ENCODE data around the gene TNIP2. TPM values are rescaled to one million over a fixed set of nuclear protein-coding genes. Genes with fewer than 3 reads are reported as not detected.

TNIP2 gene
- total RNA-seq, 1 experiment from 2014 or later = 56.5 TPM

- no peaks in the 10 kb centered on the region for H3K9me3 ChIP-seq (ENCODE audit: low read length)
- no peaks in the 10 kb centered on the region for H3K4me1 ChIP-seq (ENCODE audit: insufficient read depth, low read length)
- no peaks in the 10 kb centered on the region for H3K79me2 ChIP-seq (ENCODE audit: low read length)
- ATAC-seq (no peak), DNase-seq (no peak)
- no peaks in the 10 kb centered on the region for H3F3A ChIP-seq (ENCODE audit: low read length, unreplicated experiment)
- ChIA-PET POLR2A (ENCODE audit: unreplicated experiment) (no interaction called here), CTCF (no interaction called here)
- intact Hi-C loops (cut with micrococcal nuclease) = no loop called here
- no peak overlapping the region for H3K9ac ChIP-seq (ENCODE audit: low read length)
- no TSS peak for BruUV-seq (replicated peaks)
- H4K20me1 ChIP-seq (ENCODE audit: low read length) = no peaks in the 10 kb centered on the region
- H3K4me2 ChIP-seq (ENCODE audit: low read length) = no peak overlapping the region
- H2AFZ ChIP-seq (ENCODE audit: low read length) = no peak overlapping the region
- peaks cover 3% of the 10 kb centered on the region; the same call in 1 of the 2 replicates for H3K36me3 ChIP-seq (ENCODE audit: low read depth, low read length)
- no peak overlapping the region for H3K27ac ChIP-seq (ENCODE audit: low read length)
- TF ChIP-seq, protein P1, sequence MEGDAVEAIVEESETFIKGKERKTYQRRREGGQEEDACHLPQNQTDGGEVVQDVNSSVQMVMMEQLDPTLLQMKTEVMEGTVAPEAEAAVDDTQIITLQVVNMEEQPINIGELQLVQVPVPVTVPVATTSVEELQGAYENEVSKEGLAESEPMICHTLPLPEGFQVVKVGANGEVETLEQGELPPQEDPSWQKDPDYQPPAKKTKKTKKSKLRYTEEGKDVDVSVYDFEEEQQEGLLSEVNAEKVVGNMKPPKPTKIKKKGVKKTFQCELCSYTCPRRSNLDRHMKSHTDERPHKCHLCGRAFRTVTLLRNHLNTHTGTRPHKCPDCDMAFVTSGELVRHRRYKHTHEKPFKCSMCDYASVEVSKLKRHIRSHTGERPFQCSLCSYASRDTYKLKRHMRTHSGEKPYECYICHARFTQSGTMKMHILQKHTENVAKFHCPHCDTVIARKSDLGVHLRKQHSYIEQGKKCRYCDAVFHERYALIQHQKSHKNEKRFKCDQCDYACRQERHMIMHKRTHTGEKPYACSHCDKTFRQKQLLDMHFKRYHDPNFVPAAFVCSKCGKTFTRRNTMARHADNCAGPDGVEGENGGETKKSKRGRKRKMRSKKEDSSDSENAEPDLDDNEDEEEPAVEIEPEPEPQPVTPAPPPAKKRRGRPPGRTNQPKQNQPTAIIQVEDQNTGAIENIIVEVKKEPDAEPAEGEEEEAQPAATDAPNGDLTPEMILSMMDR (conservative IDR thresholded peaks at IDR 0.05; ENCODE audit: low read depth, low read length) = no peak
- TF ChIP-seq EZH2phosphoT487 (IDR thresholded peaks at IDR 0.05; ENCODE audit: borderline replicate concordance, low read length) (no peak), EZH2 (IDR thresholded peaks at IDR 0.05; ENCODE audit: low read length, unreplicated experiment) (no peak)
- H3K9me2 ChIP-seq (replicated peaks; ENCODE audit: low read length) = no peaks in the 10 kb centered on the region
- no peak overlapping the region for H3K4me3 ChIP-seq (ENCODE audit: low read length)
- H3K27me3 ChIP-seq (ENCODE audit: low read length) = no peaks in the 10 kb centered on the region
Observed at GRCh38 chr4:2721586-2721985, 34.5 kb downstream of the TNIP2 start.

GRCh38 chr4:2716236-2716635, 39.9 kb downstream of the TNIP2 start:
- no peak overlapping the region for H3K4me3 ChIP-seq (ENCODE audit: low read length)
- no peak overlapping the region for H3K9ac ChIP-seq (ENCODE audit: low read length)
- peaks cover 3% of the 10 kb centered on the region; the same call in 1 of the 2 replicates for H3K36me3 ChIP-seq (ENCODE audit: low read depth, low read length)
- intact Hi-C loops (cut with micrococcal nuclease) = no loop called here
- BruUV-seq (replicated peaks) = no TSS peak
- H3K4me1 ChIP-seq (ENCODE audit: insufficient read depth, low read length) = no peaks in the 10 kb centered on the region
- H3K9me3 ChIP-seq (ENCODE audit: low read length) = no peaks in the 10 kb centered on the region
- no peak overlapping the region for H2AFZ ChIP-seq (ENCODE audit: low read length)
- H3K27ac ChIP-seq (ENCODE audit: low read length) = no peak overlapping the region
- H3K4me2 ChIP-seq (ENCODE audit: low read length) = no peak overlapping the region
- ATAC-seq (no peak), DNase-seq (no peak)
- no peaks in the 10 kb centered on the region for H3F3A ChIP-seq (ENCODE audit: low read length, unreplicated experiment)
- H4K20me1 ChIP-seq (ENCODE audit: low read length) = no peaks in the 10 kb centered on the region
- CTCF ChIA-PET = no interaction called here
- no peaks in the 10 kb centered on the region for H3K9me2 ChIP-seq (replicated peaks; ENCODE audit: low read length)
- no peaks in the 10 kb centered on the region for H3K27me3 ChIP-seq (ENCODE audit: low read length)
- no peaks in the 10 kb centered on the region for H3K79me2 ChIP-seq (ENCODE audit: low read length)
- POLR2A ChIA-PET (ENCODE audit: unreplicated experiment) = no interaction called here
- TF ChIP-seq EZH2 (IDR thresholded peaks at IDR 0.05; ENCODE audit: low read length, unreplicated experiment) = no peak
- no peak for TF ChIP-seq EZH2phosphoT487 (IDR thresholded peaks at IDR 0.05; ENCODE audit: borderline replicate concordance, low read length)
- TF ChIP-seq, protein P1 (conservative IDR thresholded peaks at IDR 0.05; ENCODE audit: low read depth, low read length) = no peak

- Histone ChIP-seq H3K27ac (ENCODE audit: low read length) (no peak overlapping the region), H3K79me2 (ENCODE audit: low read length) (no peaks in the 10 kb centered on the region), H3K9me2 (replicated peaks; ENCODE audit: low read length) (no peaks in the 10 kb centered on the region), H3K4me1 (ENCODE audit: insufficient read depth, low read length) (no peaks in the 10 kb centered on the region), H3K36me3 (ENCODE audit: low read depth, low read length) (peaks cover 3% of the 10 kb centered on the region; the same call in 1 of the 2 replicates), H3K9me3 (ENCODE audit: low read length) (no peaks in the 10 kb centered on the region), H3K27me3 (ENCODE audit: low read length) (no peaks in the 10 kb centered on the region), H3K4me3 (ENCODE audit: low read length) (no peak overlapping the region), H4K20me1 (ENCODE audit: low read length) (no peaks in the 10 kb centered on the region), H3F3A (ENCODE audit: low read length, unreplicated experiment) (no peaks in the 10 kb centered on the region), H3K9ac (ENCODE audit: low read length) (no peak overlapping the region), H2AFZ (ENCODE audit: low read length) (no peak overlapping the region), H3K4me2 (ENCODE audit: low read length) (no peak overlapping the region)
- intact Hi-C loops (cut with micrococcal nuclease) = no loop called here
- CTCF ChIA-PET = no interaction called here
- BruUV-seq (replicated peaks) = no TSS peak
- DNase-seq = no peak
- TF ChIP-seq EZH2 (IDR thresholded peaks at IDR 0.05; ENCODE audit: low read length, unreplicated experiment) = no peak
- no peak for TF ChIP-seq EZH2phosphoT487 (IDR thresholded peaks at IDR 0.05; ENCODE audit: borderline replicate concordance, low read length)
- TF ChIP-seq, protein P1 (conservative IDR thresholded peaks at IDR 0.05; ENCODE audit: low read depth, low read length) = no peak
- ATAC-seq = no peak
- POLR2A ChIA-PET (ENCODE audit: unreplicated experiment) = no interaction called here
Observed at GRCh38 chr4:2715426-2715825, 40.7 kb downstream of the TNIP2 start.
